Measurements from ENCODE around the gene ZNF500. TPM values are rescaled to one million over a fixed set of nuclear protein-coding genes. Genes with fewer than 3 reads are reported as not detected.

Gene ZNF500
- total RNA-seq, 1 donor from 2014 or later, result 7.2 TPM

DNA sequence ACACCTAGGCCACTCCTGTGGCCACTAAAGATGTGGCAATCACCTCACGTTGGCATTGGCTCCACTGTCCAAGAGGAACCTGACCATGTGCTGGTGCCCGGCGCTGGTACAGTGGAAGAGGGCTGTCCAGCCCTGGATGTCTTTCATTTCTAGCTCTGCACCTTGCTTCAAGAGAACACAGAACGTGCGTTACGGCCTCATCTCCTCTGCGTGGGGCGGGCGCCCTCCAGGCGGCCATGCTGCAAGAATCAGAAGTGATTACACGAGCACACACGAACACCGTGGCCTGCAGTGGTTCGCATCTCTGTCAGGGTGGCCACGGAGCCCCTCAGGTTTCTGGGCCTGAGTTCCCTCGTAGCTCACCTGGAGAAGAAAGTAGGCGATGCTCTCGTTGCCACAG is 40.3 kb downstream of the ZNF500 start:
- DNase-seq (ENCODE audit: low spot score), result no peak
- intact Hi-C loops (cut with DNase I), result no loop called here

DNA sequence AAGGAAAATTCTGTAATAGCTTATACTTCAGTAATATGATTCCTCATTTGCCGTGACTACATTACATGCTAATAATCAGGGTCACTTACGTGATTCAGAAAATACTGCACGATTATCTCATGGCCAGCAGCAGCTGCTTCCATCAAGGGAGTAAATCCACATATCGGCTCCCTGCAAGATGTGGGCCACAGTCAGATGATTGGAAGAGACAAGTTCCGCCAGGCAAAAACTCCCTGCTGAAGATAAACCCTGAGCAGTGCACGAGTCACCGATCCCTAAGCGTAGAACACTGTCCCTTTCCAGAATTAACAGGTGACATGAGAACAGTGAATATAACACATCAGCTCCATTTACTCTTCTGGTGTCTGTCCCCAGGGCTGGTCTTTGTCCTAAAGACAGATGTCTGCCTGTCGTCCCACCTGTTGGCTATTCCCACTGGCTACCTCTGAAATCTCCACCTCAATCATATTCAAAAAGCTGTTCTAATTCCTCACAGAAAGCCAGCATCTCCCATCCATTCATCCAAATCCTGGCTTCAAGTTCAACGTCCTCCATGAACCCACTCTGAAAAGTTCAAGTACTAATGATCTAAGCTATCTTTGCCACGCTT is 42.2 kb downstream of the ZNF500 start:
- no peak for DNase-seq (ENCODE audit: low spot score)
- intact Hi-C loops (cut with DNase I), result no loop called here

DNA sequence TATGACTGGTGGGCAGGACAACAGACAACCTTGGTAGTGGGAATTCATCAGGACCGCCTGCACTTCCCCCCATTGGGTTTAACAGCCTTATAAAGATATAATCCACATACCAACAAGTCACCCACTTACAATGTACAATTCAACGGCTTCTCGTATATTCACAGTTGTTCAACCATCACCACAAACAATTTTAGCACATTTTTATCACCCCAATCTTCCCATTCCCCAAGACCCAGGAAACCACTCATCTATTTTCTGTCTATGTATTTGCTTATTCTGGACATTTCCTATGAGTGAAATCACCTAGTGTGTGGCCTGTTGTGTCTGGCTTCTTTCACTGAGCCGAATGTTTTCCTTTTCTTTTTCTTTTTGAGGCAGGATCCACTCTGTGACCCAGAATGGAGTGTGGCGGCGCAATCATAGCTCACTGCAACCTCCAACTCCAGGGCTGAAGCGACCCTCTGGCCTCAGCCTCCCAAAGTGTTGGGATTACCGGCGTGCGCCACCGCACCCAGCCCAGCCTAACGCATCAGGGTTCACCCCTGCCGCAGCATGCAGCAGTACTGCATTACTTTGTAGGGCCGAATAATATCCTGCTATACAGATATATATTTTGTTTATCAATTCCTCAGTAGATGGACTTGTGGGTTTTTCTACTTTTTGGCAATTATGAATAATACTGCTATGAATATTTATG is 43.7 kb downstream of the ZNF500 start:
- intact Hi-C loops (cut with DNase I), result no loop called here
- DNase-seq (ENCODE audit: low spot score), result no peak

DNA sequence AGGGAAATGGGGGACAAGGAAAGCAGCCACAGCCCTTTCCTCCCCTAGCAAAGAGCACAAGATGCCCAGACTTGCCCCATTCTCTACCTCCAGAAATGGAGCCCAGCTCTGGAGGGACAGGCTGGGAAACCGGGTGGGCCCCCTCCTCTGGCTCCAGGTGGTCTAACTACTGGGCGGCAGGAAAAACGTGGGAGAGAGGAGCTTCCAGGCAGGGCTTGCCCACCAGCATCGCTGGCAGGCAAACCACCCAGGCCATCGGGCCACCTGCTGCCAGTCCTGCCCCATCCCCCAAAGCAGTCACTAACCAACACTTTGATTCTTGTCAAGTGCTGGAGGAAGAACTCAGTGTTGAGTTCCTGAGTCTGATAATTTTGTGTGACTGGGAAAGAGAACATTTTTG is 48.5 kb downstream of the ZNF500 start:
- no peak for DNase-seq (ENCODE audit: low spot score)
- intact Hi-C loops (cut with DNase I), result no loop called here

DNA sequence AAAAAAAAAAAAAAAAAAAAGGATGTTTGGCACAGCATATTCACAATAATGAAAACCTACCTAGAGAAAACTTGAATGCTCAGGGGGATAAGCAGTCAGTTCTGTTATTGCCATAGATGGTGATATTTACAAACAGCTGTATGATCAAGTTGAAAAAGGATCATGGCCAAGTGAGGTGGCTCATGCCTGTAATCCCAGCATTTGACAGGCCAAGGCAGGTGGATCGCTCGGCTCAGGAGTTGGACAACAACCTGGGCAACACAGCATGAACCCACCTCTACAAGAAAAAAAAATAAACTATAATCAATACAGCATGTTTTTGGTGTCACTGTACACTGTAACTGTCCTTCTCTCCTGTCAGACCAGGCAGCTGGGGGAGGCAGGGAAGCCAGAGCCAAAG is 52.0 kb downstream of the ZNF500 start:
- DNase-seq (ENCODE audit: low spot score), result no peak

DNA sequence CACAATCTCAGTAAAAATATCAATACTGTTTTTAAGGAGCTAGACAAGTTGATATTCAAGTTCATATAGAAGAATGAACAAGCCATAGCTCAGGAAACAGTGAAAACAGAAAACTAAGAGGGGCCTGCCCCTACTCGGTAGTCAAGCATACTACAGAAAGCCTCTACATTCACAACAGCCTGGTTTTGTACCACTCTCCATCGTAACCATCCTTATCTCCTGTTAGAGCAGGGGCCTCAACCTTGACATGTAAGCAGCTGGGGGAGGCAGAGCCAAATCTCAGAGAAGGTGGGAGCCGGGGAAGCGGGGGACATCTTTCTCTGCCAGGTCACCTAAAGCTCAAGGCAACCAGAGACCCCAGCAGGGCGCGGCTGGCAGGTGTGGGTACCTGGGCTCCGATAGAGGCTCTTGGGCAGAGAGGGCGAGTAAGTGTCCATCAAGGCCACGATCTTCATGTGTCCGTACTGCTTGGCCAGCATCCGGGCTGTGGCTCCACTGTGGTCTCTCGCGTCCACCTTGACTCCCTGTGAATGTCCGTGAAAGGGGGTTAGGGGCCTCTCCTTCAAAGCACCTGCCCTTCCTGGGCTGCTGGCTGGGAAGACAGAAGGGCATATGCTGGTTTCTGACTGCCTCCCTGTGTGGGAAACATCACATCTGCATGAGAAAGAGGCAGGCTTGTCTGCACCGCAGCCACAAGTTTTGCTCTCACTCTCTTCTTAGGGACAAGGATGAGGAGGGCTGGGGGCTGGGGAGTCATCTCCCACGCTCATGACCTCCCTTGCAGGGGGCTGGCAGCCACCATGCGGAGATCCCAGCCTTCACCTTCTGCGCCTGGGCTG is 53.1 kb downstream of the ZNF500 start:
- peak; percentile 63 for DNase-seq (ENCODE audit: low spot score)
- intact Hi-C loops (cut with DNase I), result no loop called here

More for the DNA sequence above, 52.0 kb downstream of the ZNF500 start:
- intact Hi-C loops (cut with DNase I), result no loop called here

DNA sequence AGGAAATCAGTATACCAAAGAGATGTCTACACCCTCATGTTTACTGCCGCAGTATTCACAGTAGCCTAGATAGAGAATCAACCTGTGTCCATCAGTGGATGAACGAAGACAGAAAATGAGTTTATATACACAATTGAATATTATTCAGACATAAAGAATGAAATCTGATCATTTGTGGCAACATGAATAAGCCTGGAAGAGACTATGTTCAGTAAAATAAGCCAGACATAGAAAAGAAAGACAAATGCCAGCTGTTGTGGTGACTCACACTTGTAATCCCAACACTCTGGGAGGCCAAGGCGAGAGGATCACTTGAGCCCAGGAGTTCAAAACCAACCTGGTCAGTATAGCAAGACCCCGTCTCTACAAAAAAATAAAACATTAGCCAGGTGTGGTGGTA is 57.5 kb downstream of the ZNF500 start:
- intact Hi-C loops (cut with DNase I), result no loop called here
- DNase-seq (ENCODE audit: low spot score), result peak; percentile 44

DNA sequence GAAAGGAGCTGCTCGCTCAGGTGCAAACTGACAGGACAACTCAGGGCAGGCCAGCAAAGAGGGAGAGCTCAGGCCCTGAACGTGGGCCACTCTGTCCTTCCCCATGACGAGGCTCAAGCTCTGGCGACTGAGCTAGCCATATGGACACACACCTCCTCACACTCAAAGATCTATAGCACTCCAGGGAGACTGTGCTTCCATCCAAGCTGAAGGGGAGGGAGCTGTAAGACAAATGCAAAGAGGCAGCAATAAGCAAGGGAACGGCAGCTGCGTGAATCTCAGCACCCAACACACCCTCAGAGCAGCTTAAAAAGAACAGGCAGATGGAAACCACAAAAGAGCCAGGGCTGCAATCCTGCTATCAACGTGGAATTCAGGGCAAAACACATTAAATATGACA is 60.1 kb downstream of the ZNF500 start:
- peak; percentile 17 for DNase-seq (ENCODE audit: low spot score)
- intact Hi-C loops (cut with DNase I), result no loop called here

DNA sequence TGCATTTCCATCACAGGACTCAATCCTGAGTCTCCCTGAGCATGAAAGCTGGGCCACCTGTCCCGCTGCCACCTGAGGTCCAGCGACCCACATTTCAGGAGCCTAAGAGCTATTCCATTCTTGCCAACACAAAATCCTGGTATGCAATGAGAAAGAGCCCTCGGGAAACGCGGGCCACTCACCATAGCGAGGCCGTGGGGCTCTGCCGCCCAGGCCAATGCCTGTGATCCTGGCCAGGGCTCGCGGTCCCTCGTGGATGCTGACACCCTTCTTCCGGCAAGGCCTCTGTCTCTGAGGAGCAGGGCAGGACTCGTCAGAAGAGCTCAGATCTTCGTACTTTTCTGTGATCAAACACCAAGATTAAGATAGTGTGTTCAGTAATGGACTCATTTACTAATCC is 62.0 kb downstream of the ZNF500 start:
- intact Hi-C loops (cut with DNase I), result no loop called here
- DNase-seq (ENCODE audit: low spot score), result peak; percentile 38

DNA sequence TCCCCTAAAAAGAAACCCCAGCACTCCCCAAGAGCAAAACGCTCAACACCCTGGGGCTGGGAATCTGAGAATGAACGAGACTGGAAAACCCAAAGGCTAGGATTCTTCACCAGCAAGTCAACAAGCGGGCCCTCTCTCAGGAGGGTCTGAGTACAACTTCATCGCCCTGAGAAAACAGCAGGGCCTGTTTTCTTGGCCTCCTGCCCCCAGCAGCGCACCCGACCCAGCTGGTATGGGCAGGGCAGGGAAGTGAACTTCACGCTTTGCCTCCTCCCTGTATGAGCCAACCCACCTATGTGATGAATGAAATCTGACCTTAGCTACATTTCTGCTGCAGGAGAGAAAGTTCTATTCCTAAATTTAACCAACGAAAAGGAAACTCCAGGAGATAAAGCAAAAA is 62.5 kb downstream of the ZNF500 start:
- DNase-seq (ENCODE audit: low spot score), result peak; percentile 41
- intact Hi-C loops (cut with DNase I), result no loop called here

DNA sequence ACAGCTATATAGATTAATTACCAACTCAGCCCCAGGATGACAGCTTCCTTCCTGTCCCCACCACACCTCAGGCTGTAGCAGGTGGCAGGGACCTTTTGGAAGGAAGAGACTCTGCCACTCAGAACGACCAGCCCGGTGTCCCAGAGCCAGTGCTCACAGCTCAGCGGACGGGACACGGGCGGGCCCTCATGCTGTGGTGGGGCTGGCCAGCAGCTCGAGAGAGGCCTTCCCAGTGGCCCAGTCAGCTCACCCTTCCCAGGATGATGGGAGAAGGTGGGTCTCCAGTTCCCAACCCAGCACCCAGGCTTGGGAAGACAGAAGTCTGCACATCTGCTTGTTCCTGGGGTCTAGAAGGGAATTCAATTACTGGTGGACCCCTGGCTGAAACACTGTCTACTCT is 63.1 kb downstream of the ZNF500 start:
- peak; percentile 41 for DNase-seq (ENCODE audit: low spot score)

DNA sequence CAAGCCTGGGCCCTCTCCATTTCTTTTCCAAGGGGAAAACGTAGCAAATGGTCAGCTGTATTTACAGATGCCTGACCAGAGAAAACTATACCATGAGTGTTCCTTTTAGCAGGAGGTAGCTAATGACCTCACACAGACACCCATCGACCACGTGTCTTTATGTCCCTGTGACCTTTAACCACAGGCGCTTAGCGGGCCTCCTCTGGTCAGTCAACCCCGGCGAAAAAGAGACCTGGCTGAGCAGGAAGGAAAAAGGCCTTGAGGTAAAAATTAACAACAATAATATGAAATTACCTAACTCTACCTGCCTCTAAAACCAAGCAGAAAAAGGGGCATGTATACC is 64.5 kb downstream of the ZNF500 start:
- intact Hi-C loops (cut with DNase I), result no loop called here
- DNase-seq (ENCODE audit: low spot score), result peak; percentile 14

More for the DNA sequence above, 63.1 kb downstream of the ZNF500 start:
- intact Hi-C loops (cut with DNase I), result no loop called here

DNA sequence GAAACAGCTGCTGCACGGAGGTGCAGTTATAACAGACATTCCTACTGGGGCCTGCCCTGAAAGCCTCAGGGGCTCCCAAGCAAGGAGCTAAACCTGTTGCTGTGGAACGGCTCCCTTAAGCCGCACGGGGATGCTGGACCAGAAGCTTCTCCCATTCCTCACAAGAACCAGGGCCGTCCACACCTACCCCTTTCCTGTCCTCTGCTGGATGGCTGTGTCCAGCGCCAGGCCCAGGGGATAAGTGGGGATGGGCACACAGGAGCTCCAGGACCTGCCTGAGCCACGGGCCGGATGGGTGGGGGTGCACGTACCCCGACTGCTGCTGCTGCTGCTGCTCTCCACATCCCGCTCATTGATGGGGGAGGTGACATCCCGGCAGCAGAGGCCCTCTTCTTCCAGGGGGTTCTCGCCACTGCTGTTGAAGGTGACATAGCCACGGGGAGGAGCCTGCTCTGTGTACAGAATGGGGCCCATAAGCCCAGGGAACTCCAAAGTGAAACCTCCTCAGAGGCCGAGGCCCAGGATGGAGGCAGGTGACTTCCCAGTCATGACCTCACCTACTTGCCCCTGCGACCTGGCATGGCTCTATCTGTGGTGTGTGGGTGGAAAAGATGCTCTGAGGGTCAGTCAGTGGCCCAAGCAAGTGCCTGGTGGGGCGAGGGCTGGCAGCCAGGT is 65.0 kb downstream of the ZNF500 start:
- intact Hi-C loops (cut with DNase I), result no loop called here
- peak; percentile 68 for DNase-seq (ENCODE audit: low spot score)

DNA sequence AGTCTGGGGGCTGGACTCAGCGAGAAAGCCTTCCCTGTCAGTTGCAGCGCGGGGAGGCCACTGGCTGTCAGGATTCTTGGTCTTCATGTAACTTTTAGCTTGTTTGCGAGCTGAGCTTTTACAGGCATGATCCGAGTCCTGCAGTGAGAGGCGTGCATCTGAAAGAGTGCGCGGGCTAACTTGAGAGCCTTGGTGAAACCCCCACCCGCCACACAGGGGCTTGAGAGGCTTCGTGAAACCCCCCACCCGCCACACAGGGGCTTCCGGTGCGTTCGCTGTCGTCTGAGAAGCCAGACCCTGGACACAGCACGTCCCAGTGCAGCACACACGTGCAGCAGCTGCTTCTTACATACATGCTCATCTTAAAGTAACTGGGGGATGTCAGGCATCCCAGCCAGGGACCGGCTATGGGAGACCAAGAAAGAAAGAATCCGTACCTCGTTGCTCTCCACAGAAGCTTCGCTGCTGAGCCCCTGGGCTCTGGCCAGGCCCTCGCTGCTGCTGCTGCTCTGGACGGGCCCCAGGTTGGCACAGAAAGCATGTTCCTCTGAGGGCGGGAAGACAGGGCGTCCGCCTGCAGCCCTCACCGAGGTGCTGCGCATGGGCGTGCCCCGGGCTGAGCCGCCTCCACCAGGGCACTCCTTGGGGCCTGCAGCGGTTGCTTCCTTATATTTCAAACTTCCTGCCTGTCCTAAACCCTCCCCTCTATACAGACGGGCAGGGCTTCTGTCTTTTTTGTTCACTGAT is 65.8 kb downstream of the ZNF500 start:
- DNase-seq (ENCODE audit: low spot score), result peak; percentile 76
- intact Hi-C loops (cut with DNase I), result no loop called here

DNA sequence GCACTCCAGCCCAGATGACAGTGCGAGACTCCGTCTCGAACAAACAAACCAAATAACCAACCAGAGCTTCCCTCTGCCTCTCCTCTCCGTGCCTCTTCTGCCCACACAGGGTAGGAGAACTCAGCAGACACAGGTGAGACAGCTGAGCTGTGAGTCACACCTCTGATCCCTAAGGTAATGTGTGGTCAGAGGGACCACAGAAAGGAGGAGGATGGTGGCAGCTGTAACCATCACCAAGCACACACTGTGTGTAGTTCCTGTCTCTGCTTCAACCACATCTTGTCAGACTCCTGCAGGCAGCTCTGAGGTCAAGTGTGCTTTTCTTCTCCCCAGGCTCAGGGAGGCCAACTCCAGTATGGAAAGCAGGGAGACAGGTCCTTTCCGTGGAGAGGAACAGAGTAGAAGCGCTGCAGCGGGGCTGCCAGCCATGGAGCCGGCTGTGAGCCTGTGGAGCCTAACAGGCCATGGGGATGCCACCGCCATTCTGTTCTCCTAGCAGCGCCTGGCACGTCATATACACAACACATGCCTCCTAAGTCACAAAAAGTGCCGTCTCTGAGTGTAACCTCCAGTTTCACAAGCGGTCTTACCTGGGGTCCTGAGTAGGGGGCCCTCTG is 66.5 kb downstream of the ZNF500 start:
- peak; percentile 17 for DNase-seq (ENCODE audit: low spot score)
- intact Hi-C loops (cut with DNase I), result no loop called here

DNA sequence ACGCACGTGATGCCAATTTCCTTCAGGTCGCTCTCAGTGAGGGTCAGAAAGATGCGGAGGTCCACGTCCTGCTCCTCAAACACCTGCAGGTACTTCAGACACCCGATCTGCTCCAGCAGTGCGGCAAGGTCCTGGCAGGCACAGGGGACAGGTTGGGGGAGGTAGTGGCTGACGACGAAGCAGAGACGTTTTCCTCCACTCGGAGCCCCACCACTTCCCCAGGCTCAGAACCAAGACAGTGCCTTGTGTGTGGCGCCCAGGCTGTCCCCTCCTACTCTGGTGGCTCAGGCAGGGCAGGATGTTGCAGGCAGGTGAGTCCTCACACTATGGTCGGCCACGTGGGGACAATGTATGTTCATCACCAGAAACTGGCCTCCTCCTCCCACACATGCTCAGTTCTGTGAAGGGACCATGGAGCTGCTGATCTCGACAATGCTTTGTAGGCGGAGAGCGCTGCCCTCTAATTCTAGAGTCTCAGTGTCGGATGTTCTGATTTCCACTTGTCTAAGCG is 67.9 kb downstream of the ZNF500 start:
- peak; percentile 41 for DNase-seq (ENCODE audit: low spot score)
- intact Hi-C loops (cut with DNase I), result loop anchor here (10.0 kb wide), 1 partner anchor 106 kb away; the partner anchor contains the start of gene ROGDI

DNA sequence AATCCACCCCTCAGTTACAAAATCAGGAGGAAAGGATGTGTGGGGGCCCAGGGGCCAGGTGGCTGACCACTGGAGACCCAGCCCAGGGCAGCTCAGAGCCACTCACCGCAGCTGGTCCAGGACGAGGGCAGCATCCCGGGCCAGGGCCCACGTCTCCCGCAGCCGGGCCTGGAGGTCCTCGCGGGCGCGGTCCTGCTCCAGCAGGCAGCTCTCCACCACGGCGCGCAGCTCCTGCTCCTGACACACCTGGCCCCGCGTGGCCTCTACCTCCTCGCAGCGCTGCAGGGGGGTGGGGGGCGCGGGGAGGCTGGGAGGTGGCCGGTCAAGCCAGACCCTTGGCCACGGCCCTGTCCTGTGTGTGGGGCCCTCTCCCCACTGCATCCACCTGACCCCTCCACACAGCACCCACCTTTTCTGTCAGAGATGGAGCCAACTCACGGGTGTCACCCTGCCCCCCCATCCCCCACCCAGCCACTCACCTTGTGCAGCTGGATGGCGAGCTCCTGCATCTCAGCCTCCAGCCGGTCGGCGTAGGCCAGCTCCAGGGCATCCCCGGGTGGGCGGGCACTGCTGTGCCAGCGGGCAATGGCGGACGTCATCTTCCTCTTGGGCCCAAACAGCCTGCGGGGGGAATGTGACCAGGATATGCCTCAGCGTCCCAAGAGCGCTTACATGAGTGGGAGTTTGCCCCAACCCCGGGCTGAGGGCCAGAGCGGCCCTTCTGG is 68.5 kb downstream of the ZNF500 start:
- intact Hi-C loops (cut with DNase I), result loop anchor here (10.0 kb wide), 1 partner anchor 106 kb away; the partner anchor contains the start of gene ROGDI
- DNase-seq (ENCODE audit: low spot score), result peak; percentile 71
